Uterus (tissue), 4 donors: ENCODE measurements around the gene ST6GALNAC4. TPM values are rescaled to one million over a fixed set of nuclear protein-coding genes. Genes with fewer than 3 reads are reported as not detected.
A peak's percentile ranks its signal among the peaks of the same experiment; 100 is the strongest.

ENCODE experiments used
- DNase-seq, 2 donors: peaks; one replicate each; pipeline ENCODE4 v3.0.0-alpha.2; 2019 to 2020
- H3K27ac ChIP-seq, 2 donors: fragments of 200-600 bp; sonication (generic); 1 replicate in 1 of 2; 2 replicates in 1 of 2; pipeline ENCODE4 v1.5.1; 2016 to 2018
- H3K27me3 ChIP-seq, 2 donors: fragments of 200-600 bp; sonication (generic); one replicate each; pipeline ENCODE4 v1.5.1; 2018 to 2019; ENCODE audit warnings: control low read depth in 1 of 2
- H3K36me3 ChIP-seq, 2 donors: fragments of 200-600 bp; sonication (generic); one replicate each; pipeline ENCODE4 v1.5.1; 2019; ENCODE audit warnings: control low read depth in 1 of 2
- H3K4me1 ChIP-seq, 2 donors: fragments of 200-600 bp; sonication (generic); one replicate each; pipeline ENCODE4 v1.5.1; 2018 to 2019; ENCODE audit warnings: control low read depth in 1 of 2
- H3K4me3 ChIP-seq, 2 donors: fragments of 200-600 bp; sonication (generic); 1 replicate in 1 of 2; 2 replicates in 1 of 2; pipeline ENCODE4 v1.5.1; 2018 to 2019; ENCODE audit warnings: mild to moderate bottlenecking in 1 of 2
- H3K9me3 ChIP-seq, 2 donors: fragments of 200-600 bp; sonication (generic); one replicate each; pipeline ENCODE4 v1.5.1; 2019; ENCODE audit warnings: control low read depth in 1 of 2
- POLR2A ChIP-seq, 2 donors: fragments of 450-650 bp; IDR thresholded peaks; one replicate each; pipeline ENCODE4 v1.6.1; 2016; ENCODE audit warnings: antibody characterized with exemption in 2 of 2, mild to moderate bottlenecking in 1 of 2, moderate library complexity in 1 of 2
- intact Hi-C: fragments of 100-400 bp; cut with DNase I; formaldehyde crosslinking; loops from one replicate; pipeline ENCODE4 v1.15.1; 2023; ENCODE audit warnings: low total_unique reads
- total RNA-seq, 4 donors: library from RNA; depleted of rRNA in 3 of 4; stranded (reverse); fragments of >200 nt in 3 of 4; gene quantifications; one replicate each; pipeline versions ENCODE4 v1.1.0 to v1.2.4, GENCODE V29; 2014 to 2023
- TF ChIP-seq, protein P1 (sequence below), 4 experiments: fragments of 200-600 bp in 2 of 4; fragments of 450-650 bp in 2 of 4; sonication (generic) in 2 of 4; IDR thresholded peaks; one replicate each; pipeline ENCODE4 v1.5.1; 2016 to 2019; ENCODE audit warnings: antibody characterized with exemption in 4 of 4, mild to moderate bottlenecking in 2 of 4, moderate library complexity in 1 of 4
- donor health status: DM: yes; HTN: yes; CAD: no.

ST6GALNAC4 gene
- total RNA-seq, 4 donors from 2014 or later: 0.59 to 41.7 (median 20.7) TPM

DNA sequence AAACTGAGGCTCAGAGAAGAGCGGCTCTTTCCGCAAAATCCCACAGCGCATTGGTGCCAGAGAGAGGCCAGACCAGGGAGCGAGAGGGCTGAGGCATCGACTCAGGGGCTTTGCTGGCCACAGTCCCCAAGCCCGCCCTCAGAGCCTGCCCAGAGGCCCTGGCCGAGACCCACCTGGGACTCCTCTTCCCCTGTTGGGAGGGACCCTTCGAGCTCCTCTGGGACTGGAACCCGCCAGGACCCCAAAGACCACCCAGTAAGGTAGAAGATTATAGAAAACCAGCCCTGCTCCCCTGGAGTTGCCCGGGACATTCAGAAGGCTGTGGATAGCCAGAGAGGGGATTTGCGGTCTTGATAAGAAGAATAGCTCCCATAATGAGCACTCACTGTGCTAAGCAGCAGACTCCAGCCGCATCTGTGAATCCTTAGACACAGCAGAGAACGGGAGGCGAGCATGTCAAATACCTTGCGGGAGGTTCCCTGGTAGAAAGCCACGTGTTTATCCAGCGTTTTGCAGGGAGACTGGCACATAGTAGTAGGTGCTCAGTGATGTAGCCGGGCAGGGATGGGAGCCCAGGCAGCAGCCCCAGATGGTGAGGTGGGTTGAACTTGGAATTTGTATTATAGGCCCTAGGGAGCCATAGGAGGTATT is 38.7 kb downstream of the ST6GALNAC4 start:
- DNase-seq: no peak
- peaks cover 0 to 34% of the 10 kb centered on the region in 2 donors for H3K4me1 ChIP-seq
- peak overlapping the region; percentile 44 to 62 for H3K4me3 ChIP-seq
- TF ChIP-seq POLR2A (IDR thresholded peaks at IDR 0.05): no peak
- TF ChIP-seq, protein P1, sequence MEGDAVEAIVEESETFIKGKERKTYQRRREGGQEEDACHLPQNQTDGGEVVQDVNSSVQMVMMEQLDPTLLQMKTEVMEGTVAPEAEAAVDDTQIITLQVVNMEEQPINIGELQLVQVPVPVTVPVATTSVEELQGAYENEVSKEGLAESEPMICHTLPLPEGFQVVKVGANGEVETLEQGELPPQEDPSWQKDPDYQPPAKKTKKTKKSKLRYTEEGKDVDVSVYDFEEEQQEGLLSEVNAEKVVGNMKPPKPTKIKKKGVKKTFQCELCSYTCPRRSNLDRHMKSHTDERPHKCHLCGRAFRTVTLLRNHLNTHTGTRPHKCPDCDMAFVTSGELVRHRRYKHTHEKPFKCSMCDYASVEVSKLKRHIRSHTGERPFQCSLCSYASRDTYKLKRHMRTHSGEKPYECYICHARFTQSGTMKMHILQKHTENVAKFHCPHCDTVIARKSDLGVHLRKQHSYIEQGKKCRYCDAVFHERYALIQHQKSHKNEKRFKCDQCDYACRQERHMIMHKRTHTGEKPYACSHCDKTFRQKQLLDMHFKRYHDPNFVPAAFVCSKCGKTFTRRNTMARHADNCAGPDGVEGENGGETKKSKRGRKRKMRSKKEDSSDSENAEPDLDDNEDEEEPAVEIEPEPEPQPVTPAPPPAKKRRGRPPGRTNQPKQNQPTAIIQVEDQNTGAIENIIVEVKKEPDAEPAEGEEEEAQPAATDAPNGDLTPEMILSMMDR (IDR thresholded peaks at IDR 0.05): peak in 1 of 4 experiments; percentile 2
- H3K27me3 ChIP-seq: no peaks in the 10 kb centered on the region
- no peaks in the 10 kb centered on the region for H3K9me3 ChIP-seq
- H3K36me3 ChIP-seq: no peaks in the 10 kb centered on the region
- intact Hi-C loops: no loop called here
- H3K27ac ChIP-seq: peak overlapping the region; percentile 65 to 67

- DNase-seq: peak; percentile 76 to 78
- Histone ChIP-seq H3K27ac (peak within 1 kb of the TSS; percentile 65 to 67), H3K27me3 (no peaks in the 10 kb centered on the region), H3K4me3 (peak within 1 kb of the TSS; percentile 44 to 62), H3K36me3 (no peaks in the 10 kb centered on the region), H3K4me1 (peaks cover 0 to 34% of the 10 kb centered on the region in 2 donors), H3K9me3 (no peaks in the 10 kb centered on the region)
- TF ChIP-seq POLR2A (IDR thresholded peaks at IDR 0.05): peak; percentile 43 to 56
- TF ChIP-seq, protein P1 (IDR thresholded peaks at IDR 0.05): no peak
- intact Hi-C loops: no loop called here
Observed at GRCh38 chr9:127877566-127877998, 39.3 kb downstream of the ST6GALNAC4 start, which contains the start of gene AK1. Gene AK1 (minus strand): TSS chr9:127877675. CDS start chr9:127874617, 3,058 bp downstream.

DNA sequence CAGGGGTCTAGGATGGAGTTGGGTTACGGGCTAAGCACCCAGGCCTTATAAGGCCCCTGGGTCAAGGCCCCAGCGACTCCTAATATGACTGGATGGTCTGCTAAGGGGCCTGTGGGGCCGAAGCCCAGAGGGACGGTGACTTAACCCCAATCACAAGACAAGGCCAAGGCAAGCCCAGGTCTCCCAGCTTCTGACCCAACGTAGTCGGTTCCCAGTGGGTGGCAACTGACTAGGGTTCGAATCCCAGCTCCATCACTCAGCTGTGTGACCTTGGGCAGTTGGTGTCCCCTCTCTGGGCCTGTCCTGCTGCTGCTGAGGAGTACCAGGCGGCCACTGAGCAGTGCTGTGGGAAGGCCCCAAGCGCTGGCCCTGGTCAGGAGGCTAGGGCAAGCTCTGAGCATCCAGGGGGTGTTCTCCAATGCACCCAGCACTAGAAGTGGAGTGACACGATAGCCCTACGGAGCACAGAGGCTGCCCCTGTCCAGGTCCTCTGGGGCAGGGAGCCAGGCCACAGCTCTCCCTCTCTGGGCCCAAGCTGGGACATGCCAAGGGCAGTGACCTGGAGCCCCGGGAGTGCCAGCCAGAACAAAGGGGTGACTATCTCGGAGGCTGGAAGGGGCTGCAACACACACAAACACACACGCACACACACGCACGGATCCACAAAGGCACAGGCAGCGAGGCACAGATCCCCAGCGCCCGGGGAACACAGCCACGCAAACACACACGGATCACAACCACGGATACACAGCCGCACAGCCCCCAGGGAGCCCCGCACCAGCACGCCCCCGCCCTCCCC is 39.9 kb downstream of the ST6GALNAC4 start:
- TF ChIP-seq, protein P1 (IDR thresholded peaks at IDR 0.05): no peak
- TF ChIP-seq POLR2A (IDR thresholded peaks at IDR 0.05): no peak
- Histone ChIP-seq H3K4me3 (peak overlapping the region; percentile 44 to 62), H3K4me1 (peaks cover 0 to 34% of the 10 kb centered on the region in 2 donors), H3K27me3 (no peaks in the 10 kb centered on the region), H3K27ac (peak overlapping the region; percentile 65 to 67), H3K9me3 (no peaks in the 10 kb centered on the region), H3K36me3 (no peaks in the 10 kb centered on the region)
- DNase-seq: no peak
- intact Hi-C loops: no loop called here

DNA sequence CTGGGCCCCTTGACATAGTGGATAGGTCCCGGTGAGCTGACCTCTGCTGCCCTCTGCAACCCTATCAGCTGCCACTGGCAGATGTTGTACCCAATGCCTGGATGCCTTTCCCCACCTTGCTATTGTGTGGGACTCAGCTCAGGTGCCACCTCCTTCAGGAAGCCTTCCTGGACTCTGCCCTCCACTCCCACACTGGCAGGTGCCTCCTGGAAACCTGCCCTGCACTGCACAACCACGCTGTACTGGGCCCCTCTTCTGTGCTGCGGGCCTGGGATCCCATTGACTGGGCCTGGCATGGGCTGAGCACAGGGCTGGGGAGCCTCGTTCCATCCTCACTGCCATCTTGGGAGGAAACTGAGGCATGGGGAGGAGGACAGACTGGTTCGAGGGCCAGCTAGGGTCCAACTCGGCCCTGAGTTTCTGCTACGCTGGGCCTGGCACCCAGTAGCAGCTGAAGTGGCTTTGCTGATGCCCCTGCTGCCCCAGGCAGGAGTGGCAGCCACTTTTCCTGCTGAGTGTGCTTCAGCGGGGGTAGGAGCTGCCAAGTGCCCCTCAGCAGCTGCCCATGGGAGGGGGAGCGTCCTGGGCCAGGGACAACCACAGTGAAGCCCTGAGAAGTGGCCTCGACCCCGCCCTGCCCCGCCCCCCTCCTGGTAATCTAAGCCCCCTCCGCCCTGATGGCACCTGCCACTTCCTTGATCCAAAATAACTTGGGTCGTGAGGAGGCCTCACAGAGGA is 40.6 kb downstream of the ST6GALNAC4 start:
- DNase-seq: no peak
- Histone ChIP-seq H3K4me1 (peaks cover 0 to 34% of the 10 kb centered on the region in 2 donors), H3K36me3 (no peaks in the 10 kb centered on the region), H3K9me3 (no peaks in the 10 kb centered on the region), H3K27me3 (no peaks in the 10 kb centered on the region), H3K27ac (peak overlapping the region; percentile 65 to 67), H3K4me3 (no peak overlapping the region)
- intact Hi-C loops: no loop called here
- TF ChIP-seq, protein P1 (IDR thresholded peaks at IDR 0.05): no peak
- TF ChIP-seq POLR2A (IDR thresholded peaks at IDR 0.05): no peak
